ENCODE data around the gene KCNJ4.

The KCNJ4 gene

DNA sequence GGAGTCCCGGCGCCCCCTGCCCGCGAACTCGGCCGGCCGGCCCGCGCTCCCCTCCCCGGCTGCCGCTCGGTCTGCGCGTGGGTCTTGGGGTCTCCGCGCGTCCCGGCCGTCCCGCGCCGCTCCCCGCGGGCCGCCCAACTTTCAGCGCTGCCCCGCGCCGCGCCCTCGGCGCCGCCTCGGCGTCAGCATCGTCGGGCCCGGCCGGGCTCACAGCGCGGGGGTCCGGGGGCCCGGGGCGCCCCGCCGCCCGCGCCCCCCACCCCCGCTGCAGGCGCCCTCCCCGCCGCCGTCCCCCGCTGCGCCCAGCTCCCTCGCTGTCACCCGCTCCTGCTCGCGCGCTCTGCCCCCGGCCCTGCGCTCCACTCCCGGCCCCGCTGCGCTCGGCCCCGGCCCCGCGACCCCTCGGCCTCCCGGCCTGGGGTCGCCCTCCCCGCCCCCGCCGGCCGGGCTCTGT is at the start of gene KCNJ4:
Gene KCNJ4, minus strand, starts transcription at position 124 of the 454 bp plus-strand sequence. CDS start 27,067 bp downstream, outside the sequence.
- no peak for DNase-seq

GRCh38 chr22:38503021-38503420 is 48.0 kb upstream of the KCNJ4 start:
- no peak for DNase-seq

DNA sequence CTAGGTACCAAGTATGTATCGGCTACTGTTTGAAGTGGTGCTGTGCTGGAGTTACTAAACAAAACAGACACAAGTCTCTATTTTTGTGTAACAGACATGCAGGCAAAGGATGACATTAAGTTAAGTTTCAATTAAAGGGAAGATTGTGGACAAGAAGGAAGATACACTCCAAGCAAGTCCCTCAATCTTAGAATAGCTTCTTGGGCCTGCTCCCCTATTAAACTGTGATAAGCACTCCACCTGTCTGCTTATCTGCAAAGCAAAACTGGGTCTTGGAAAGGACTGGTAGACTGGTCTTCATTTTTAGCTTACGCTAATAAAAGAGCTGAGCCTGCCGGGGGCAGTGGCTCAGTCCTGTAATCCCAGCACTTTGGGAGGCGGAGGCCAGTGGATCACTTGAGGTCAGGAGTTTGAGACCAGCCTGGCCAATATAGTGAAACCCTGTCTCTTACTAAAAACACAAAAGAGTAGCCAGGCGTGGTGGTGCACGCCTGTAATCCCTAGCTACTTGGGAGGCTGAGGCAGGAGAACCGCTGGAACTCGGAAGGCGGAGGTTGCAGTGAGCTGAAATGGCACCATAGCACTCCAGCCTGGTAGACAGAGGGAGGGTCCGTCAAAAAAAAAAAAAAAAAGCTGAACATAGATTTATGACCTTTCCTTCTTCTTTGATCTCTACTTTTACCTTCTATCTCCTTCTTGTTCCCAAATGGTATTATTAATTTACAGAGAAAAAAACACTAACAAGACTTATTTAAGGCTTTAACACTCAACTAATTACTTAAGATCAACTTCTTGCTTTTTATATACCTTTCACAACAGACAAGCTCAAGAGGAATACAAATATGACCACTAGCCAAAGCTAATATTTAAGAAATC is 47.0 kb upstream of the KCNJ4 start:
- DNase-seq = no peak

- DNase-seq = no peak
These were observed 42.9 kb upstream of the KCNJ4 start for GRCh38 chr22:38497869-38498268.

- no peak for DNase-seq
These were observed 39.9 kb upstream of the KCNJ4 start for GRCh38 chr22:38494939-38495338.

GRCh38 chr22:38494498-38494897 is 39.5 kb upstream of the KCNJ4 start:
- no peak for DNase-seq

- no peak for DNase-seq
These were observed 36.8 kb upstream of the KCNJ4 start for GRCh38 chr22:38491707-38492348.

- DNase-seq = no peak
These were observed 35.9 kb upstream of the KCNJ4 start for GRCh38 chr22:38490915-38491314.

DNA sequence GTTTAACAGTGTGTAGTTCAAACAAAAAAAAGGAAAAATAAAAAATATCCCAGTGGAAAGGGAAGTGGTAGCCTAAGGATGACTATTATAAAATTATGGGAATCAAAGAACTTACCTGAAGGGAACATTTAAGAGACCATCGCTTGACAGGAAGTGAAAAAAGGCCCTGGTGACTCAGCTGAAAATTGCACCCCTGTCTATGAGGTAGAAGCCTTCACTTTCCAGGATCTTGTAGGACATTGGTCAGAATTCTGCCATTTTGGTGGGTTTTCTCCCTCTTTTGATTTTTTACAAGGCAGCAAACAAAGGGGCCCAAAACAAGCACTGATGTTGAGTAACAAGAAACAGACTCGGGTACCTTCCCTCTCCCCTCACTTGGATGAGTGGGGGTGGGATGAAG is 35.5 kb upstream of the KCNJ4 start:
- DNase-seq = no peak

GRCh38 chr22:38489561-38490145 is 34.7 kb upstream of the KCNJ4 start:
- DNase-seq = no peak

DNA sequence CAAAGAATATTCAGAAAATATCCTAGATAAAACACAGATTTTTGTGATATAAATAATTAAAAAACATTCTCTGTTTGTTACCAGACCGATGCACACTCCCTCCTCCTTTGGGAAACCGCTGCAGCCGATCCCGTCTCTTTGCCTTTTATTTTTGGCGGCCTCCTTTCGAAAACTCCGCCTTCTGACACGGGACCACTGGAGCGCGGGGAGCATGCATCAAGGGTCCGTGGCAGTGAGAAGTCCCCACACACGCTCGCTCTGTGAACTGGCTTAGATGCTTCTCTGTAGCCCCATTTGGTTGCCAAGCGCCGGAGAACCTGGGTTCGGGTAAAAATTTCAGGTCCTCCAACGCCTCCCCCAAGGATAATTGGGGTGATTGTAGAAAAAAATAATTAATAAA is 34.1 kb upstream of the KCNJ4 start:
- no peak for DNase-seq

DNA sequence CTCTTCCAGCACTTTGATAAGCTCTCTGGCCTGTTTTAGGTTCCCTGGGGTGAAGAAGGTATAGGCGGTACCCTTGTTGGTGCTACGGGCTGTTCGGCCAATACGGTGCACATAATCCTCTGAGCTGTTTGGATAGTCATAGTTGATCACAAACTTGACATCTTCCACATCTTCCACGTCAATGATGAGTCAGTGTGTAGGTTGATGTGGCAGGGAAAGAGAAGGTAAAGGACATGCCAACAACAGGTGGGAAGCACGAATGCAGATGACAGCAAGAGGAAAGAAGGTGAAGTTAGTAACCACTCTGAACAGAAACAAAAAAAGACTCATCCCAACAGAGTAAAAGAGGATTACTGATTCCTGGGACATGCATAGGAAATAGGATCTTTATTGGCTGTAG is 32.9 kb upstream of the KCNJ4 start:
- no peak for DNase-seq

GRCh38 chr22:38485783-38486182 is 30.8 kb upstream of the KCNJ4 start:
- DNase-seq = no peak

- no peak for DNase-seq
These were observed 29.2 kb upstream of the KCNJ4 start for GRCh38 chr22:38484244-38484643.

DNA sequence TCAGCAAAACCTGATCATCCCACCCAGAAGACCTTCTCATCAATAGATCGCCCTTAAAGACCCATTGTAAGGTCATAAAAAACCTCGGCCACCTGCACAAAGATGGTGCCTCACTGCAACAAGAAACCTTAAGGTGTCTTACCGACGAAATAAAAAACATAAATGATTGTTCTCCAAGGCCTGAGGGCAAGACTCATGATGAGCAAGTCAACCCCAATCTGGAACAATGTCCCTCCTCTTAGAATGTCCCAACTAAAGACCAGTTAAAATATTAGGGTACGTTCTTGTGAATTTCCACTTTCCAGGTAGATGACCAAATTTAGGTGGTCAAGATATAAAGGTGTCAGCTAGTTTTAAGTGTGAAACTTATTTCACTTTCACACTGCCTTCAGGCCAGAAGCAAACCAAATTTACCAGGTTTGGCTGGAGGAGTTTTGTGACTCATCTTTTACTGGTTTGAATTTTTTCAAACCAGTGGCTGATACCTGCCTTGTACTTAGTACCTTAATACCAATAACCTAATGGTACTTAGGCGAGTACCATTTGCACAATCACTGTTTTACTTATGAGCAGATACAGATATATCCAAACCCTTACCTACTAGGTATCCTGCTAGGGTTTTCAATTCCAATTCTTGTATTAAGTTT is 27.8 kb upstream of the KCNJ4 start:
- no peak for DNase-seq

DNA sequence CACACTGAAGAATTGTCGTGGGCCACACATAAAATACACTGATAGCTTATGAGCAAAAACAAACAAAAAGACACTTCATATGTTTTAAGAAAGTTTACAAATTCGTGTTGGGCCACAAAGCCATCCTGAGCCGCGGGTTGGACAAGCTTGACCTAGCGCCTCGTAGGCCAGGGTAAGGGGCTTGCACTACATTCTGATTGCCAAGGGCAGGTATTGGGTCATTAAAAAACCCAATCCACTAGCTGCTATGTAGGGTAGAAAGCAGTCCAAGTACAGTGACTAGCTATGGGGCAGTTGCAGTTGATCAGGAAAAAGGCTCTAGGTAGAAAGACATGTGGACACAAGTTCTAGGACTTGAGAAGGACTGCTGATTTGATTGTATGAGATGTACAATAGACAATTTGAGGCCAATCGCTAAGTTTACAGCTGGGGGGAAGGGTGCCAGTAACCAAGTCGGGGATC is 26.9 kb upstream of the KCNJ4 start:
- DNase-seq = no peak

DNA sequence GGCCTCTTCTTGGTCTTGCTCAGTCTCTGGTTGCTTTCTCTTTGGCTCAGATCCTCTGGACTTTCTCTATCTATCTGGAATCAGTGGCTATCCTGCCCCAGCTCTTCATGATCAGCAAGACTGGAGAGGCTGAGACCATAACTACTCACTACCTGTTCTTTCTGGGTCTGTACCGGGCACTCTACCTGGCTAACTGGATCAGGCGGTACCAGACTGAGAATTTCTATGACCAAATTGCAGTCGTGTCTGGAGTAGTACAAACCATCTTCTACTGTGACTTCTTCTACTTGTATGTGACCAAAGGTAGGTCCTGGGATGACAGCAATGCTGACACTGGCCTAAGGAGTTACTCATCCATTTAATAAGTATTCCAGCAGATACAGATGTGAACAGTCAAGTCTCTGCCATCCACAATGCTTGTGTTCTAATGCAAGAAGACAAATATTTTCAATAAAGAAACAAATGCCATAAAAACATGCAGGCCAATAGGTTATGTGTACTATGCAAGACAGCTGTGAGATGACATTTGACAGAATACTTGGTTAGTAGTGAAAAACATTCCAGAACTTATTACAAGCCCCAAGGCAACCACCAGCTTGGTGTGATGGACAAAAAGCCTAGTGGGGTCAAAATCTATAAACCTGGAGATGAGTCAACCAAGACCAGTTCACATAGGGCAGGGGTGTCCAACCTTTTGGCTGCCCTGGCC is 26.3 kb upstream of the KCNJ4 start:
- DNase-seq = no peak

GRCh38 chr22:38479096-38479837 is 24.3 kb upstream of the KCNJ4 start:
- DNase-seq = no peak

DNA sequence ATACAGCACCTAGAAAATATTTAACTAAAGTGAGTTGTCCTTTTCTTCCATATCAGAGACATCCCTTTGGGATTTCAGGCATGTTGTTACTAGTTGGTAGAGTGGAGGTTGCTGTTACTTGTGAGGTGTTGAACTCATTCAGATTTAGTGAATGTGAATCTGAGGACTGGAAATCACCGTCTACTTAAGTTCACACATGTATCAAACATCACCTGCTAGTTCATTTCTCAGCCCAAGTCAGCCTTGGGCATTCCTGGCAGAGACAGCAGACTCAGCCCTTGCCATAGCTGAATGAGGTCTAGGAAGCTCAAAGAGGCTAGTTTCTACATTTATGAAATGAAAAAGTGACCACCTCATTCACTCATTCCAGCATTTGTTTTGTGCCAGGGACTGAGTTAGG is 22.6 kb upstream of the KCNJ4 start:
- no peak for DNase-seq

DNA sequence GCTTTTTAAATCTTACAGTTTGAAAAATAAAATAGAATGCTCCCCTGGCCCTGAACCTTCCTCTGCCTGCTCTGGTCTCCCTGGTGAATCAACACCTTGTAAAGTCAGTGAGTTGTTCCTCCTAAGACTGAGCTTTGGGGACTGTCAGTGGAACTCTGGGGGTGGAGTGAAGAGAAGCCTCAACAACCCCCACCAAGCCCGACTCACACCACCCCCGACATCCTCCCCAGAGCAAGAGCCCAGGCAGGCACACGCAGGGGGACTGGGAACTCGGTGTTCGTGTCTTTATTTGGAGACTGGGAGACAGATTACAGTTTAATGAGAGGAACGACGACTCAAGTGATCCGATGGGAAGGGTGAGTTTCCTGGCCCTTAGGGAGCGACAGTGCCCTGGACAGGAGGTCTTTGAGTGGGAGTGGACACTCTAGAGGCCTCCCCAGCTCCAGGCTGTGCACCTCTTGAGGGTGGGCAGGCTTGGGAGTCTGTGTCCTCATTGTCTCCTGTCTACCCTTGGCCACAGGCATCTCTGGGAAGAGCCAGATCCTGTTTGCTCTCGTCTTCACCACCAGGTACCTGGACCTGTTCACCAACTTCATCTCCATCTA is 19.1 kb upstream of the KCNJ4 start:
- DNase-seq = no peak

GRCh38 chr22:38471237-38471636 is 16.2 kb upstream of the KCNJ4 start:
- DNase-seq = no peak
